Mammary epithelial cell (primary cell): ENCODE results near the gene SIM1.

Experiments used
- CTCF ChIP-seq, 2 donors: IDR thresholded peaks in 1 of 2; conservative IDR thresholded peaks in 1 of 2; 2 replicates each; pipeline ENCODE4 v1.5.1; 2011 to 2012; ENCODE audit warnings: inconsistent platforms in 2 of 2, low read length in 2 of 2, mild to moderate bottlenecking in 2 of 2, control low read depth in 1 of 2, low read depth in 1 of 2; ENCODE audit not compliant: insufficient read depth in 1 of 2; ENCODE audit errors: extremely low read depth in 1 of 2
- EZH2 ChIP-seq: IDR thresholded peaks from 2 replicates; pipeline ENCODE4 v1.6.1; 2012; ENCODE audit warnings: low read length, inconsistent platforms, borderline replicate concordance

GRCh38 chr6:100433726-100434435 lies 30.8 kb downstream of the SIM1 start:
- TF ChIP-seq CTCF (conservative IDR thresholded peaks at IDR 0.05 in 1 of 2, IDR thresholded peaks at IDR 0.05 in 1 of 2; ENCODE audit: extremely low read depth in 1 of 2, insufficient read depth in 1 of 2, low read depth in 1 of 2, low read length in 2 of 2) = no peak
- no peak for TF ChIP-seq EZH2
